HepG2 (cell line): ENCODE measurements around the gene GCH1. TPM values are rescaled to one million over a fixed set of nuclear protein-coding genes. Genes with fewer than 3 reads are reported as not detected.

Experiments used
- DNMT1 ChIP-seq: sonication (generic); formaldehyde crosslinking; IDR thresholded peaks from 2 replicates; pipeline ENCODE4 v1.5.1; 2020; ENCODE audit warnings: mild to moderate bottlenecking, missing genetic modification reagents
- ESRRA ChIP-seq: sonication (generic); formaldehyde crosslinking; IDR thresholded peaks from 2 replicates; pipeline ENCODE4 v1.5.1; 2020; ENCODE audit warnings: mild to moderate bottlenecking, low read depth, missing genetic modification reagents
- GZF1 ChIP-seq: sonication (generic); formaldehyde crosslinking; IDR thresholded peaks from 2 replicates; pipeline ENCODE4 v1.5.1; 2020; ENCODE audit warnings: mild to moderate bottlenecking, missing genetic modification reagents
- KLF15 ChIP-seq: sonication (generic); formaldehyde crosslinking; IDR thresholded peaks from 2 replicates; pipeline ENCODE4 v1.8.1; 2023; ENCODE audit warnings: borderline replicate concordance, mild to moderate bottlenecking, inconsistent platforms, missing genetic modification reagents, mixed read lengths
- MAFK ChIP-seq, 2 experiments: IDR thresholded peaks in 1 of 2; conservative IDR thresholded peaks in 1 of 2; 2 replicates each; pipeline ENCODE4 v1.6.1; 2011; ENCODE audit warnings: improper control_type of control experiment in 2 of 2, low read length in 2 of 2
- MYC ChIP-seq: sonication (generic); formaldehyde crosslinking; IDR thresholded peaks from 2 replicates; pipeline ENCODE4 v1.9.0; 2021; ENCODE audit warnings: missing genetic modification reagents, borderline replicate concordance
- THAP11 ChIP-seq: IDR thresholded peaks from 2 replicates; pipeline ENCODE4 v1.6.1; 2016; ENCODE audit warnings: missing biosample characterization, missing genetic modification reagents
- ZFAT ChIP-seq: sonication (generic); formaldehyde crosslinking; conservative IDR thresholded peaks from 2 replicates; pipeline ENCODE4 v1.8.1; 2023; ENCODE audit warnings: missing genetic modification reagents, inconsistent platforms
- ZNF143 ChIP-seq: sonication (generic); formaldehyde crosslinking; IDR thresholded peaks from 2 replicates; pipeline ENCODE4 v1.4.0; 2020; ENCODE audit warnings: missing genetic modification reagents
- ZNF720 ChIP-seq: sonication (generic); formaldehyde crosslinking; IDR thresholded peaks from 2 replicates; pipeline ENCODE4 v1.4.0; 2020; ENCODE audit warnings: missing genetic modification reagents
- polyA plus RNA-seq, 8 experiments: library from polyadenylated mRNA; depleted of rRNA in 3 of 8; stranded (reverse) in 7 of 8; unstranded in 1 of 8; fragments of >200 nt; fragmentation: Illumina TruSeq in 4 of 8; extraction: Trizol in 4 of 8; gene quantifications; 2 replicates each; pipeline versions ENCODE4 v1.2.1 to v1.2.3, GENCODE V29; 2011 to 2016; ENCODE audit warnings: low read depth in 4 of 8, missing spikeins in 1 of 8, mixed read lengths in 1 of 8; ENCODE audit not compliant: insufficient read depth in 1 of 8
- total RNA-seq, 5 experiments: library from RNA; depleted of rRNA; stranded (reverse); fragments of >200 nt; fragmentation: Illumina TruSeq; extraction: Trizol; gene quantifications; 2 replicates each; pipeline ENCODE4 v1.2.3, GENCODE V29; 2016; ENCODE audit warnings: low read depth in 1 of 5
- TF ChIP-seq, protein P1 (sequence below): sonication (generic); formaldehyde crosslinking; IDR thresholded peaks from 2 replicates; pipeline ENCODE4 v1.4.0; 2020; ENCODE audit warnings: mild to moderate bottlenecking, missing genetic modification reagents, borderline replicate concordance
- TF ChIP-seq, protein P2 (sequence below): sonication (generic); formaldehyde crosslinking; IDR thresholded peaks from 2 replicates; pipeline ENCODE4 v1.4.0; 2020; ENCODE audit warnings: missing genetic modification reagents
- TF ChIP-seq, protein P3 (sequence below): sonication (generic); formaldehyde crosslinking; IDR thresholded peaks from 2 replicates; pipeline ENCODE4 v1.4.0; 2020; ENCODE audit warnings: missing genetic modification reagents
- TF ChIP-seq, protein P4 (sequence below): sonication (generic); formaldehyde crosslinking; IDR thresholded peaks from 2 replicates; pipeline ENCODE4 v1.8.0; 2022; ENCODE audit warnings: mild to moderate bottlenecking, missing genetic modification reagents, moderate library complexity
- TF ChIP-seq, protein P5 (sequence below): sonication (generic); formaldehyde crosslinking; IDR thresholded peaks from 2 replicates; pipeline ENCODE4 v1.5.0; 2020; ENCODE audit warnings: missing genetic modification reagents, mild to moderate bottlenecking, borderline replicate concordance

The GCH1 gene
- total and polyA plus RNA-seq, 2 of the 13 experiments (the other 11 are each of a cell fraction or from before 2014, with no cell fraction given): 15.0 to 25.2 TPM

- TF ChIP-seq, protein P1, sequence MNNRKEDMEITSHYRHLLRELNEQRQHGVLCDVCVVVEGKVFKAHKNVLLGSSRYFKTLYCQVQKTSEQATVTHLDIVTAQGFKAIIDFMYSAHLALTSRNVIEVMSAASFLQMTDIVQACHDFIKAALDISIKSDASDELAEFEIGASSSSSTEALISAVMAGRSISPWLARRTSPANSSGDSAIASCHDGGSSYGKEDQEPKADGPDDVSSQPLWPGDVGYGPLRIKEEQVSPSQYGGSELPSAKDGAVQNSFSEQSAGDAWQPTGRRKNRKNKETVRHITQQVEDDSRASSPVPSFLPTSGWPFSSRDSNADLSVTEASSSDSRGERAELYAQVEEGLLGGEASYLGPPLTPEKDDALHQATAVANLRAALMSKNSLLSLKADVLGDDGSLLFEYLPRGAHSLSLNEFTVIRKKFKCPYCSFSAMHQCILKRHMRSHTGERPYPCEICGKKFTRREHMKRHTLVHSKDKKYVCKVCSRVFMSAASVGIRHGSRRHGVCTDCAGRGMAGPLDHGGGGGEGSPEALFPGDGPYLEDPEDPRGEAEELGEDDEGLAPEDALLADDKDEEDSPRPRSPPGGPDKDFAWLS: no peak
- no peak for TF ChIP-seq MAFK (conservative IDR thresholded peaks at IDR 0.05 in 1 of 2, IDR thresholded peaks at IDR 0.05 in 1 of 2; ENCODE audit: low read length in 2 of 2)
- no peak for TF ChIP-seq ZNF720
- TF ChIP-seq, protein P2, sequence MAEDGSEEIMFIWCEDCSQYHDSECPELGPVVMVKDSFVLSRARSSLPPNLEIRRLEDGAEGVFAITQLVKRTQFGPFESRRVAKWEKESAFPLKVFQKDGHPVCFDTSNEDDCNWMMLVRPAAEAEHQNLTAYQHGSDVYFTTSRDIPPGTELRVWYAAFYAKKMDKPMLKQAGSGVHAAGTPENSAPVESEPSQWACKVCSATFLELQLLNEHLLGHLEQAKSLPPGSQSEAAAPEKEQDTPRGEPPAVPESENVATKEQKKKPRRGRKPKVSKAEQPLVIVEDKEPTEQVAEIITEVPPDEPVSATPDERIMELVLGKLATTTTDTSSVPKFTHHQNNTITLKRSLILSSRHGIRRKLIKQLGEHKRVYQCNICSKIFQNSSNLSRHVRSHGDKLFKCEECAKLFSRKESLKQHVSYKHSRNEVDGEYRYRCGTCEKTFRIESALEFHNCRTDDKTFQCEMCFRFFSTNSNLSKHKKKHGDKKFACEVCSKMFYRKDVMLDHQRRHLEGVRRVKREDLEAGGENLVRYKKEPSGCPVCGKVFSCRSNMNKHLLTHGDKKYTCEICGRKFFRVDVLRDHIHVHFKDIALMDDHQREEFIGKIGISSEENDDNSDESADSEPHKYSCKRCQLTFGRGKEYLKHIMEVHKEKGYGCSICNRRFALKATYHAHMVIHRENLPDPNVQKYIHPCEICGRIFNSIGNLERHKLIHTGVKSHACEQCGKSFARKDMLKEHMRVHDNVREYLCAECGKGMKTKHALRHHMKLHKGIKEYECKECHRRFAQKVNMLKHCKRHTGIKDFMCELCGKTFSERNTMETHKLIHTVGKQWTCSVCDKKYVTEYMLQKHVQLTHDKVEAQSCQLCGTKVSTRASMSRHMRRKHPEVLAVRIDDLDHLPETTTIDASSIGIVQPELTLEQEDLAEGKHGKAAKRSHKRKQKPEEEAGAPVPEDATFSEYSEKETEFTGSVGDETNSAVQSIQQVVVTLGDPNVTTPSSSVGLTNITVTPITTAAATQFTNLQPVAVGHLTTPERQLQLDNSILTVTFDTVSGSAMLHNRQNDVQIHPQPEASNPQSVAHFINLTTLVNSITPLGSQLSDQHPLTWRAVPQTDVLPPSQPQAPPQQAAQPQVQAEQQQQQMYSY (CRISPR knock-in tag): no peak
- TF ChIP-seq, protein P3, sequence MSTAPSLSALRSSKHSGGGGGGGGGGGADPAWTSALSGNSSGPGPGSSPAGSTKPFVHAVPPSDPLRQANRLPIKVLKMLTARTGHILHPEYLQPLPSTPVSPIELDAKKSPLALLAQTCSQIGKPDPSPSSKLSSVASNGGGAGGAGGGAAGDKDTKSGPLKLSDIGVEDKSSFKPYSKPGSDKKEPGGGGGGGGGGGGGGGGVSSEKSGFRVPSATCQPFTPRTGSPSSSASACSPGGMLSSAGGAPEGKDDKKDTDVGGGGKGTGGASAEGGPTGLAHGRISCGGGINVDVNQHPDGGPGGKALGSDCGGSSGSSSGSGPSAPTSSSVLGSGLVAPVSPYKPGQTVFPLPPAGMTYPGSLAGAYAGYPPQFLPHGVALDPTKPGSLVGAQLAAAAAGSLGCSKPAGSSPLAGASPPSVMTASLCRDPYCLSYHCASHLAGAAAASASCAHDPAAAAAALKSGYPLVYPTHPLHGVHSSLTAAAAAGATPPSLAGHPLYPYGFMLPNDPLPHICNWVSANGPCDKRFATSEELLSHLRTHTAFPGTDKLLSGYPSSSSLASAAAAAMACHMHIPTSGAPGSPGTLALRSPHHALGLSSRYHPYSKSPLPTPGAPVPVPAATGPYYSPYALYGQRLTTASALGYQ: no peak
- peak; percentile 32; the same call in 1 of the 2 replicates for TF ChIP-seq THAP11 (CRISPR knock-in tag)
- no peak for TF ChIP-seq ESRRA
- no peak for TF ChIP-seq KLF15 (CRISPR knock-in tag)
- TF ChIP-seq ZNF143 (CRISPR knock-in tag): no peak
- TF ChIP-seq MYC (CRISPR knock-in tag): peak; percentile 65; the same call in 1 of the 2 replicates
- no peak for TF ChIP-seq GZF1
- no peak for TF ChIP-seq DNMT1
- TF ChIP-seq ZFAT (CRISPR knock-in tag): no peak
- TF ChIP-seq, protein P4, sequence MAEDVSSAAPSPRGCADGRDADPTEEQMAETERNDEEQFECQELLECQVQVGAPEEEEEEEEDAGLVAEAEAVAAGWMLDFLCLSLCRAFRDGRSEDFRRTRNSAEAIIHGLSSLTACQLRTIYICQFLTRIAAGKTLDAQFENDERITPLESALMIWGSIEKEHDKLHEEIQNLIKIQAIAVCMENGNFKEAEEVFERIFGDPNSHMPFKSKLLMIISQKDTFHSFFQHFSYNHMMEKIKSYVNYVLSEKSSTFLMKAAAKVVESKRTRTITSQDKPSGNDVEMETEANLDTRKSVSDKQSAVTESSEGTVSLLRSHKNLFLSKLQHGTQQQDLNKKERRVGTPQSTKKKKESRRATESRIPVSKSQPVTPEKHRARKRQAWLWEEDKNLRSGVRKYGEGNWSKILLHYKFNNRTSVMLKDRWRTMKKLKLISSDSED (CRISPR knock-in tag): no peak
- TF ChIP-seq, protein P5, sequence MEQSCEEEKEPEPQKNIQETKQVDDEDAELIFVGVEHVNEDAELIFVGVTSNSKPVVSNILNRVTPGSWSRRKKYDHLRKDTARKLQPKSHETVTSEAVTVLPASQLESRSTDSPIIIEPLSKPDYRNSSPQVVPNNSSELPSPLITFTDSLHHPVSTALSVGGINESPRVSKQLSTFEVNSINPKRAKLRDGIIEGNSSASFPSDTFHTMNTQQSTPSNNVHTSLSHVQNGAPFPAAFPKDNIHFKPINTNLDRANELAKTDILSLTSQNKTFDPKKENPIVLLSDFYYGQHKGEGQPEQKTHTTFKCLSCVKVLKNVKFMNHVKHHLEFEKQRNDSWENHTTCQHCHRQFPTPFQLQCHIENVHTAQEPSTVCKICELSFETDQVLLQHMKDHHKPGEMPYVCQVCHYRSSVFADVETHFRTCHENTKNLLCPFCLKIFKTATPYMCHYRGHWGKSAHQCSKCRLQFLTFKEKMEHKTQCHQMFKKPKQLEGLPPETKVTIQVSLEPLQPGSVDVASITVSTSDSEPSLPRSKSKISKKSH (CRISPR knock-in tag): no peak; the same call in 1 of the 2 replicates
Observed at GRCh38 chr14:54902143-54902520, 494 bp downstream of the GCH1 start (continued).
